IPS DF 4.7 (cell line): ENCODE results near the gene FMNL1.

Source experiments
- DNase-seq: peaks from one replicate; pipeline ENCODE4 v3.0.0-alpha.2; 2013; ENCODE audit warnings: low spot score; ENCODE audit errors: extremely low read depth

FMNL1 gene

DNA sequence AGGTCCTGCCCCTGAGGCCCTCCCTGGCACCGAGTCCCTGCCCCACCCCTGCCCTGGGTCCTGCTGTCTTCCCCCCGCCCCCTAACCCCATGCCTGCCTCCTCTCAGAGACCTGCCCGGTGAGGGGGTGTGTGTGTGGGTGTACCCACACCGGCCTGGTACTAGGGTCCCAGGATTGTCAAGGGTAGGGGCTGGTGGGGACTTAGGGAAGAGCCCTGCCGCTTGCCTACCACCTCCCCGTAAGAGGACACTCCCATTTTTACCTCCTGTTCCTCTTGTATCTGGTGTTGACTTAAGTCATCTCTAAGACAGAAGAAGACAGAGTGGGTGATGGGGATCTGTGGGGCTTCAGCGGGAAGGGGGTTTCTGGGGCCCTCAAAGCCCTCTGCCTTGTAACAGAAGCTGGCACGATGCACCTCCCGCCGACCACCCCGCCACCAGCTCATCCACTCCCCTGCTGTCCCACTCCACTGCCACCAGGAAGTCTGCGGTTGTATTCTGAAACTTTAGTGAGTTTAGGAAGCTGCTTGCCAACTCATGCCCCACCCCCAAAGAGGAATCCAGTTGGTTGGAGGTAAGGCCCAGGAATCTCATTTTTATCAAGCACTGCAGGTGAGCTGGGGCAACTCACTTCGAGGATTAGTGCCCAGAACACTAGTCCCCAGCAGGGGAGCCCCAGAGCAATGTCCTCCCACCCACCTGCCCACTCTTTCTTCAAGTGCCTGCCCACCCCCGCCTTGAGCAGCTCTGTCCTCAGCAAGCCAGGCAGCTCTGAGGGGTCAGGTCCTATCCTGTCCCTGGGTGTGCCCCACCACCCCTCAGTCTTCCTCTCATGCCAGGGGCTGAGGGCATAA lies 34.7 kb downstream of the FMNL1 start:
- DNase-seq, result no peak

DNA sequence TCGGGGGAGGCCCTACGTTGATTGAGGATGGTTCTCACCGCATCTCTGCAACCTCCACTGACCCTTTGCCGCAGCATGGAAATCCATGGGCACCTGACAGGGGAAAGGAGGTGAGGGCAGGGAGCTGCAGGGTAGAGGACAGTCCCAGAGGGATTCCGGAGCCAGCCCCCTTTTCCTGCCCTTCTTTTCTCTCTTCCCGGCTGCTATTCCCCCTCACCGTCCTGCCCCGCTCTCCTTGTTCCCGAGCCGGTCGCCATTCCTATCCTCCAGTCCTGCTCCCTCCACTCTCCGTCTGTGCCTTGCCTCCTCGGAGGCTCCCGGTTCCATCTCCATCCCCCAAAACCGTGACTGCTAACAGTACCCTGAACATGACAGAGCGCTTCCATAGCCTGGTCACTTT lies 35.4 kb downstream of the FMNL1 start:
- no peak for DNase-seq

GRCh38 chr17:45258981-45259380 lies 37.3 kb downstream of the FMNL1 start:
- DNase-seq, result no peak

DNA sequence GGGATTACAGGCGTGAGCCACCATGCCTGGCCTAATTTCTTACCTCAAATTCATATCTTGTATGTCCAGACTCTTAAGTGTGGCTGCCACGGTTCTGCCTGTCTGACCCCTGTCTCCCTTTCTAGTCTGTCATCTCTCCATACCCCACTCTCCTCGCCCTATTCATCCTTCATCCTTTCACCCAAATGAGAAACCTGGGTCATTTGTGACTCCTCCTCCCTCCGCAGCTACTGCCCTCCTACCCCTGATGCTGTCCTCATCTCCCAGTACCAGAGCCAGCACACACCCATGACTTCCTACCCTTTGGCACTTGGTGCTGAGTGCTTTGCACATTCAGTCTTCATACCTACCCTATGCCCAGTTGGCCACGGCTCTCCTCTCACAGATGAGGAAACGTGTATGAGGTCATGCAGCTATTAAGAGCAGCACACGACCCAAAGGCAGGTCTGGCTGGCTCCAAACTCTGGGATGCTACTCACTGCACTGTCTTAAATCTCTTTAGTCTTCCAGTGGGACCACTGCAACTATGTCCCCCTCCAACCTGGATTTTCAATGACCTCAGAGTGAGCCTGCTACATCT lies 38.6 kb downstream of the FMNL1 start:
- DNase-seq, result no peak

- no peak for DNase-seq
Observed at GRCh38 chr17:45261577-45262515, 40.2 kb downstream of the FMNL1 start, which contains the start of gene SPATA32. Gene SPATA32 (minus strand): TSS chr17:45262094. CDS start chr17:45262016, 78 bp downstream.

DNA sequence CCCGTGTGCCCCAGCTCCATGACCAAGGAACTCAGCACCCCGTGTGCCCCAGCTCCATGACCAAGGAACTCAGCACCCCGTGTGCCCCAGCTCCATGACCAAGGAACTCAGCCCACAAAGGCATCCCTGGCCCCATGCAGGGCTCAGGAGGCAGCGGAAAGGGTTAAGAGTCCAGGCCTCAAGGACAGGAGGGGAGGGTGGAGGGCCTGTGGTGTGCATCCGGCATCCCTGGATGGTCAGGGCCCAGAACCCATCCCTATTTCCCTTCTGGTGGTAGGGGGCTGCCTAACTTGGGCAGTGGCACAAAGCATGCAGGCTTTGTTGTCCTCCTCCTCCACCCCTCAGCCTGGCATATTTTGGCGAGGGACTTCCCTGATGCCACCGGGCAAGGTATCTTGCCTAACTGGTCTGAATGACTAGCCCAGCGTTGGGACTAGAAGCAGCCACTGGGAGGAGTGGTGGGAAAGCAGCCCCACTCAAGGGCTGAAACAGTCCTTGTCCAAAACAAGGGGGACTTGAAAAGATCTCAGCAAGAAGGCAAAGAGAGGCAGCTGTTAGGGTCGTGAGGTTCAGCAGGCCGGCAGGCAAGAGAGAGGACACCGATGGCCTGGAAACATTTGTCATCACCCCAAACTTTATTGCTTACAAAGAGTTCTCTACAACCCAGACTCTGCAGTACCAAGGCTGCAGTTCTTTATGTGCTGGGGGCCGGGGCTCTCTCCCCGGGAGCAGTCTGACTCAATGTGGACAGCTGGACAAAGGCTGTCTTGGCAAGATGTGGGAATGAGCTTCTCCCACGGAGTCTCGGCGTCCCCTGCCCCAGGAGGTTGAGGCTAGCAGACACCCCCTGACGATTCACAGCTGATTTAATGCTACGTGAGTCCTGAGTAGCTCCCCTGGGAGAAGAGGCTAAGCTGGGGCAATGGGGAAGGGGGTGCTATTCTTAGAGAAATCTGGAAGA lies 41.1 kb downstream of the FMNL1 start:
- DNase-seq, result no peak

- DNase-seq, result no peak
Observed at GRCh38 chr17:45263477-45263860, 41.8 kb downstream of the FMNL1 start.

DNA sequence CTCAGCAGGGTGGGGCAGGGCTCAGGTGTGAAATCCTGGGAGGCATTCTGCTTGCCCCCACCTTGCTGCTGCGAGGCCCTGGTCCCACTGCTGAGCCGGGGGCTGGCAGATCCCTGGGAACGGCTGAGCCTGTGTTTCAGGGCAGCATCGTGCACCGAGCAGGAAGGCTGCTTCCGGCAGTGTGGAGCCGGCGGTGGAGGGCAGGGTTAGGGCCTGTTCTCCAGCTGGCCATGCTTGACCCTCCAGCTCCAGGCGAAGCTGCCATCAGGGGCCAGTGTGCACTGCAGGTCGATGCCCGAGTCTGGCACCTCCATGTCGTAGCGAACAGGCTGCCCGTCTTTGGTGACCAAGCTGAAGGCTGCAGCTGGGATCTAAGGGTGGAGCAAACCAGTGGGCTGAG lies 42.7 kb downstream of the FMNL1 start:
- no peak for DNase-seq

GRCh38 chr17:45264988-45265387 lies 43.3 kb downstream of the FMNL1 start:
- no peak for DNase-seq

GRCh38 chr17:45265821-45266220 lies 44.1 kb downstream of the FMNL1 start:
- DNase-seq, result no peak

- DNase-seq, result no peak
Observed at GRCh38 chr17:45266372-45266926, 44.8 kb downstream of the FMNL1 start.

- no peak for DNase-seq
Observed at GRCh38 chr17:45267436-45268055, 45.9 kb downstream of the FMNL1 start.

- no peak for DNase-seq
Observed at GRCh38 chr17:45269912-45270311, 48.2 kb downstream of the FMNL1 start.

DNA sequence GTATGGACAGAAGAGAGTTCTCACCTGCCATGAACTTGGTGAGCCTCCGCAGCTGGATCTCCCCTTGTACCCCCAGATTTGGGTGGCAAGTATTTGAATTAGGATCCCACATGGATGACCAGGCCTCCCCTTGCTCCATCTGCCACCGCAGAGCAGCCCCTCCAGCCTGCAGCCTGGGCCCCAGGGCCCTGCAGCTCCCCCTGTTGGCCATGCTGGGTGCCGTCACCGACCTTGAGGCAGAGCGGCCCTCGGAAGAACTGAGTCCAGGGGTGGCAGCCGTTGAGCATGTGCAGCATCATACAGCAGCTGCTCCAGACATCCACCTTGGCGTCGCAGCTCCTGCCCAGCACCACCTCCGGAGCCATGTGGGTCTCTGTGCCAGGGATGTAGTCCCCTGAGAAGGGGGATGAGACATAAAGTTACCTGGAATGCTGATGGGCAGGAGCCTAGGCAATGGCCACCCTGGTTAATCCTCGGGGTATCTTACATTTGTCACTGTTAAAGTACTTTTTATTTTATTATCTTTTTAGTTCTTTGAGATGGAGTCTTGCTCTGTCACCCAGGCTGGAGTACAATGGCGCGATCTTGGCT lies 49.2 kb downstream of the FMNL1 start:
- DNase-seq, result no peak

DNA sequence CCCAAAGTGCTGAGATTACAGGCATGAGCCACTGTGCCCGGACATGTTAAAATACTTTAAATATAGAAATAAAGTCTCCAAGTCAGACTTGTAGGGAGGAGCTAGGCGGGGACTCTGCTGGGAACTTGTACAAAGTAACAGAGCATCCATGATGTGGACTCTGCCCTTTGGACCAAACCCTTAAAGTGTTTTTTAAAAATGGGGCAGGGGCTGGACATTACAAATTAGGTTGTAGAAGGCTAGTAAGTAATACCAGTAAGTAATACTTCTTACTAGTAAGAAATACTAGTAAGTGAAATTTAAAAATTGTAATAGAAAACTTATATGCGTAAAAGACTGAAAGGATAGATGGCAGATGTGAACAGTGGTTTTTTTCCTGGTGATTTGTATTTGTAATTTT lies 49.9 kb downstream of the FMNL1 start:
- no peak for DNase-seq

GRCh38 chr17:45273551-45273957 lies 51.9 kb downstream of the FMNL1 start:
- no peak for DNase-seq

- DNase-seq, result no peak
Observed at GRCh38 chr17:45274033-45274432, 52.3 kb downstream of the FMNL1 start.

DNA sequence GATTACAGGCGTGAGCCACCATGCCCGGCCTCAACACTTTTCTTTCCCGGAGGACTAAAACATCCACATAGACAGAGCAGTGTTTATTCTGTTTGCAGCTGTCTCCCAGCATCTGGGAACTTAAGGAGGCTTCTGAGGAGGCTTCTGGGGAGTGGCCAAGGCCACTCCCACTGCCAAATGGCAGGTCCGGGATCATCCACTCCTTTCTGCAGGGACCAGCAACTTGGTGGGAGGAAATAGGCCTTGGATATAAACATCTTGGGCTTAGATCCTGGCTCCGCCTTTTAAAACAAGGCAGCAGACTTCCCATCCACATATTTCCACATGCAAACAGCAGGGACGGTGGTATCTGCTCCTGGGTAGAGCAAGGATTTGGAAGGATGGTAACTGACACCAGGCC lies 54.3 kb downstream of the FMNL1 start:
- DNase-seq, result no peak

DNA sequence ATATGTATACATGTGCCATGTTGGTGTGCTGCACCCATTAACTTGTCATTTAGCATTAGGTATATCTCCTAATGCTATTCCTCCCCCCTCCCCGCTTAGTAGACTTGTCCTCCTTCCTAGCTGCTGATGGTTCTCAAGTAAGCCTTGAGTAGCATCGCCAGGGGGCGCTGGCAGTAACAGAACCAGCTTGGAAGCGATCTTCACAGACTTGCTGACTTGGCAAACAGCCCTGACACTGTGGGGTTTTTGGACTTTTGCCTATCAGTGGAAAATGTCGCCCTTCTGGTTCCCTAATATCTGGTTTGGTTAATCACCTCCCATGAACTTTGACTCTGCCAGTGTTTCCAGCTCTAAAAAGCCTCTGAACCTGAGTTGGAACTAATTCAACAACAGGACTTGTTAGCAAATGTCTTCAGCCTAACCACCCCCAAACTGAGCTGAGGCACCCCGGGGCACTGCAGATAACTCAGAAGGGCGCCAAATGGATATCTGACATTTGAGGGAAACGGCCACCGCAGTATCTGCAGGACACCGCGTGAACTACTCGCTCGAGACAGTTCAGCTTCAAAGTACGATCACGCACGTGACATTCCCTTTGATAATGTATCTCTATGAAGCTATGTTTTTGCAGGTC lies 55.6 kb downstream of the FMNL1 start:
- peak; percentile 91 for DNase-seq
